WTC11 (cell line): ENCODE results near the gene MREG. TPM values are rescaled to one million over a fixed set of nuclear protein-coding genes. Genes with fewer than 3 reads are reported as not detected.
A peak's percentile ranks its signal among the peaks of the same experiment; 100 is the strongest.

Source experiments
- ATAC-seq: fragments of 200-7000 bp; cut with Tn5 transposase; 2 replicates; pipeline ENCODE4 v1.10.0; 2021; ENCODE audit warnings: mild to moderate bottlenecking, moderate library complexity
- CTCF ChIA-PET: fragments of 300-600 bp; sonication (Branson Sonifier 250); formaldehyde crosslinking; loops from one replicate; lab custom pipeline; 2021; ENCODE audit warnings: antibody characterized with exemption; lab: Charles Lee
- POLR2A ChIA-PET: fragments of 350-600 bp; sonication (Branson Sonifier 250); formaldehyde crosslinking; loops from one replicate; lab custom pipeline; 2021; ENCODE audit warnings: antibody characterized with exemption; lab: Charles Lee
- DNase-seq: peaks from one replicate; pipeline ENCODE4 v3.0.0; 2021; ENCODE audit warnings: low spot score
- H3K27ac Mint-ChIP-seq: 2 replicates; pipeline ENCODE4 v1.8.0; 2021; ENCODE audit warnings: mixed read lengths
- H3K27me3 Mint-ChIP-seq: 2 replicates; pipeline ENCODE4 v1.8.0; 2021; ENCODE audit warnings: low read depth, mild to moderate bottlenecking, moderate library complexity, mixed read lengths
- H3K36me3 Mint-ChIP-seq: 2 replicates; pipeline ENCODE4 v1.8.0; 2021; ENCODE audit warnings: mixed read lengths
- H3K4me1 Mint-ChIP-seq: 2 replicates; pipeline ENCODE4 v1.8.0; 2022; ENCODE audit warnings: mixed read lengths
- H3K4me3 Mint-ChIP-seq: 2 replicates; pipeline ENCODE4 v1.8.0; 2021; ENCODE audit warnings: mild to moderate bottlenecking, moderate library complexity, mixed read lengths
- H3K9me3 Mint-ChIP-seq: 2 replicates; pipeline ENCODE4 v1.8.0; 2021; ENCODE audit warnings: mixed read lengths
- AR ChIP-seq: fragments of 250-450 bp; sonication (Bioruptor Pico); IDR thresholded peaks from 2 replicates; pipeline ENCODE4 v1.9.0; 2021; ENCODE audit warnings: mild to moderate bottlenecking
- CDX4 ChIP-seq: fragments of 250-450 bp; sonication (Bioruptor Pico); IDR thresholded peaks from 2 replicates; pipeline ENCODE4 v1.9.0; 2021; ENCODE audit warnings: moderate library complexity, mild to moderate bottlenecking, inconsistent platforms, borderline replicate concordance
- E2F1 ChIP-seq: sonication (generic); formaldehyde crosslinking; IDR thresholded peaks from 2 replicates; pipeline ENCODE4 v1.8.0; 2022; ENCODE audit warnings: mild to moderate bottlenecking, missing genetic modification reagents
- E2F5 ChIP-seq: sonication (generic); formaldehyde crosslinking; IDR thresholded peaks from 2 replicates; pipeline ENCODE4 v1.8.1; 2022; ENCODE audit warnings: mild to moderate bottlenecking, moderate library complexity, missing genetic modification reagents
- ESRRA ChIP-seq: sonication (generic); formaldehyde crosslinking; IDR thresholded peaks from 2 replicates; pipeline ENCODE4 v1.8.1; 2022; ENCODE audit warnings: mild to moderate bottlenecking, missing genetic modification reagents, borderline replicate concordance
- MXD4 ChIP-seq: fragments of 250-450 bp; sonication (Bioruptor Pico); IDR thresholded peaks from 2 replicates; pipeline ENCODE4 v1.8.0; 2021; ENCODE audit warnings: mild to moderate bottlenecking, moderate library complexity, borderline replicate concordance
- NR3C1 ChIP-seq: sonication (generic); formaldehyde crosslinking; conservative IDR thresholded peaks from 2 replicates; pipeline ENCODE4 v1.8.1; 2023; ENCODE audit warnings: low read depth, mild to moderate bottlenecking, missing genetic modification reagents
- PRDM15 ChIP-seq: sonication (generic); formaldehyde crosslinking; IDR thresholded peaks from 2 replicates; pipeline ENCODE4 v1.8.0; 2022; ENCODE audit warnings: missing genetic modification reagents
- RELA ChIP-seq: sonication (generic); formaldehyde crosslinking; IDR thresholded peaks from 2 replicates; pipeline ENCODE4 v1.8.1; 2022; ENCODE audit warnings: missing genetic modification reagents, mild to moderate bottlenecking, borderline replicate concordance
- RORB ChIP-seq: fragments of 250-450 bp; sonication (Bioruptor Pico); IDR thresholded peaks from 2 replicates; pipeline ENCODE4 v1.9.0; 2021; ENCODE audit warnings: mild to moderate bottlenecking
- TEAD1 ChIP-seq: sonication (generic); formaldehyde crosslinking; IDR thresholded peaks from 2 replicates; pipeline ENCODE4 v1.8.0; 2022; ENCODE audit warnings: mild to moderate bottlenecking, missing genetic modification reagents
- TP53 ChIP-seq: sonication (generic); formaldehyde crosslinking; IDR thresholded peaks from 2 replicates; pipeline ENCODE4 v1.8.1; 2023; ENCODE audit warnings: mild to moderate bottlenecking, missing genetic modification reagents
- ZBTB21 ChIP-seq: sonication (generic); formaldehyde crosslinking; IDR thresholded peaks from 2 replicates; pipeline ENCODE4 v1.8.1; 2023; ENCODE audit warnings: mild to moderate bottlenecking, missing genetic modification reagents, borderline replicate concordance
- ZNF121 ChIP-seq: sonication (generic); formaldehyde crosslinking; IDR thresholded peaks from 2 replicates; pipeline ENCODE4 v1.8.0; 2023; ENCODE audit warnings: missing genetic modification reagents
- ZNF138 ChIP-seq: sonication (generic); formaldehyde crosslinking; conservative IDR thresholded peaks from 2 replicates; pipeline ENCODE4 v1.8.1; 2022; ENCODE audit warnings: mild to moderate bottlenecking, moderate library complexity, missing genetic modification reagents
- total RNA-seq: library from RNA; stranded (reverse); gene quantifications from 3 replicates; pipeline ENCODE4 v1.2.3, GENCODE V29; 2021

The MREG gene
- total RNA-seq, 1 experiment from 2014 or later: 23.8 TPM

GRCh38 chr2:215949991-215950404, 63.4 kb downstream of the MREG start:
- Mint-ChIP-seq H3K27ac (no peak overlapping the region), H3K27me3 (no peaks in the 10 kb centered on the region), H3K36me3 (peaks cover 10% of the 10 kb centered on the region), H3K9me3 (no peaks in the 10 kb centered on the region), H3K4me3 (no peak overlapping the region), H3K4me1 (peaks cover 7% of the 10 kb centered on the region)
- CTCF ChIA-PET: interaction anchor here (0.6 to 2.2 kb wide), 22 partner anchors 9 to 165 kb away, joined by 3 to 23 read pairs (median 4); no protein-coding TSS in a partner anchor
- POLR2A ChIA-PET: no interaction called here
- ATAC-seq (peak; percentile 81), DNase-seq (no peak)
- TF ChIP-seq TP53 (CRISPR knock-in tag): no peak
- TF ChIP-seq TEAD1 (CRISPR knock-in tag): no peak
- no peak for TF ChIP-seq ZBTB21 (CRISPR knock-in tag)
- TF ChIP-seq E2F1: no peak
- TF ChIP-seq, all 79 proteins: peak for 0

- CTCF ChIA-PET: no interaction called here
- Mint-ChIP-seq H3K36me3 (peaks cover 23% of the 10 kb centered on the region), H3K27ac (no peak overlapping the region), H3K27me3 (no peaks in the 10 kb centered on the region), H3K9me3 (no peaks in the 10 kb centered on the region), H3K4me3 (no peak overlapping the region), H3K4me1 (peaks cover 7% of the 10 kb centered on the region)
- ATAC-seq (no peak), DNase-seq (no peak)
- TF ChIP-seq CDX4: no peak
- no peak for TF ChIP-seq MXD4 (CRISPR knock-in tag)
- TF ChIP-seq ZNF121 (CRISPR knock-in tag): no peak
- no peak for TF ChIP-seq RORB (CRISPR knock-in tag)
- no peak for TF ChIP-seq PRDM15 (CRISPR knock-in tag)
- no peak for TF ChIP-seq NR3C1 (CRISPR knock-in tag)
- TF ChIP-seq ZNF138 (CRISPR knock-in tag): no peak
- no peak for TF ChIP-seq ESRRA (CRISPR knock-in tag)
- TF ChIP-seq RELA: no peak
- POLR2A ChIA-PET: no interaction called here
Observed at GRCh38 chr2:215948051-215948450, 65.3 kb downstream of the MREG start.

GRCh38 chr2:215946586-215946985, 66.8 kb downstream of the MREG start:
- TF ChIP-seq TP53 (CRISPR knock-in tag): no peak
- no peak for TF ChIP-seq E2F5
- TF ChIP-seq CDX4: no peak
- no peak for TF ChIP-seq AR (CRISPR knock-in tag)
- TF ChIP-seq, all 79 proteins: peak for 0
- no peak overlapping the region for H3K27ac Mint-ChIP-seq
- POLR2A ChIA-PET: no interaction called here
- H3K4me3 Mint-ChIP-seq: no peak overlapping the region
- H3K9me3 Mint-ChIP-seq: no peaks in the 10 kb centered on the region
- CTCF ChIA-PET: no interaction called here
- peaks cover 3% of the 10 kb centered on the region for H3K4me1 Mint-ChIP-seq
- no peak for DNase-seq
- no peak for ATAC-seq
- H3K36me3 Mint-ChIP-seq: peaks cover 27% of the 10 kb centered on the region
- H3K27me3 Mint-ChIP-seq: no peaks in the 10 kb centered on the region
